ENCODE measurements around the gene PDE4D. TPM values are rescaled to one million over a fixed set of nuclear protein-coding genes. Genes with fewer than 3 reads are reported as not detected.

The PDE4D gene
- total and polyA plus RNA-seq, 10 of the 15 experiments (the other 5 are each of a cell fraction or from before 2014, with no cell fraction given): 0.87 to 4.1 (median 2.2) TPM

DNA sequence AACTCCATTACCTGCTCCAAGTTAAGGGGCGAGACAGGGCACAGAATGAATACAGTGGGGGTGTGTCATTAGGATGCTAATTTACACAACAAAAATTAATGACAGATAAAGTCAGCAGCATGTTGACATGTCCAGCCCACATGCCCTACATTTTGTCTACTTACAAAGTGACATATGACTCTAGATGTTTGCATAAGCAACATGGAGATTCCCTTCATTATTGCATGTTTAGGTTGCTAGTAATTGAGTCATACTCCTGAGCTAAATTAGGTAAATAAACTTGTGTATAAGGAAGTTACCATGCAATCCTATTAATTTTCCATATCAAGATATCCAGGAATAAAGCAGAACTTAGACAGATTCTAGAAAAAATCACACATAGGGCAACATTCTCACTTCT, 232.2 kb downstream of the PDE4D start:
- in situ Hi-C loops (cut with MboI): loop anchor here (25.0 kb wide), 2 partner anchors 149 to 474 kb away; no protein-coding TSS in a partner anchor
- ChIA-PET SMC1A (ENCODE audit: uncharacterized antibody, unreplicated experiment) (interaction anchor here (0.7 to 8.5 kb wide), 10 partner anchors 10 to 271 kb away, joined by 3 to 103 read pairs (median 4); no protein-coding TSS in a partner anchor), POLR2A (no interaction called here), CTCF (interaction anchor here (0.6 to 6.7 kb wide), 21 partner anchors 9 to 1032 kb away, joined by 3 to 92 read pairs (median 5); no protein-coding TSS in a partner anchor), RAD21 (ENCODE audit: unreplicated experiment) (interaction anchor here (1.5 to 4.5 kb wide), 5 partner anchors 12 to 481 kb away, joined by 4 to 98 read pairs (median 4); no protein-coding TSS in a partner anchor)
- no peak overlapping the region for H3K4me3 ChIP-seq
- no peak overlapping the region for H2AFZ ChIP-seq (ENCODE audit: control insufficient read depth, low read depth, low read length)
- no peaks in the 10 kb centered on the region for H3K36me3 ChIP-seq (ENCODE audit: control insufficient read depth in 2 of 2, insufficient read depth in 2 of 2, low read length in 1 of 2)
- 100% methylated on average over 1 of the region's 1 CpG for WGBS (ENCODE audit: insufficient coverage, insufficient replicate concordance, low lambda C conversion rate, missing lambda C conversion rate)
- DNase-seq (ENCODE audit: low read depth, low spot score): no peak
- ATAC-seq: no peak
- H3K4me1 ChIP-seq (ENCODE audit: control insufficient read depth, insufficient read depth, low read length): no peaks in the 10 kb centered on the region
- no peaks in the 10 kb centered on the region for H3K79me2 ChIP-seq (ENCODE audit: control insufficient read depth, insufficient read depth, low read length)
- H3K27ac ChIP-seq (ENCODE audit: control insufficient read depth, insufficient read depth): no peak overlapping the region
- no peak overlapping the region for H3K9ac ChIP-seq (ENCODE audit: control insufficient read depth, insufficient read depth, low read length)
- H3K9me3 ChIP-seq (replicated peaks; ENCODE audit: control insufficient read depth, insufficient read depth, low read length): no peaks in the 10 kb centered on the region
- BruUV-seq (replicated peaks): no TSS peak
- no peak overlapping the region for H3K4me2 ChIP-seq (ENCODE audit: control insufficient read depth, insufficient read depth)
- H3K27me3 ChIP-seq (replicated peaks in 1 of 2; ENCODE audit: control insufficient read depth in 2 of 2, insufficient read depth in 2 of 2, low read length in 1 of 2): no peaks in the 10 kb centered on the region
- no peaks in the 10 kb centered on the region for H4K20me1 ChIP-seq (ENCODE audit: control insufficient read depth, insufficient read depth)
- intact Hi-C loops (cut with micrococcal nuclease; ENCODE audit: unreplicated experiment): no loop called here
- no peak for FAIRE-seq
- TF ChIP-seq NBN (IDR thresholded peaks at IDR 0.05): no peak
- TF ChIP-seq RAD51 (IDR thresholded peaks at IDR 0.05): no peak
- no peak for TF ChIP-seq ZNF687 (IDR thresholded peaks at IDR 0.05)

All from GM12878 (cell line).